Spleen (tissue), 11 donors: ENCODE data around the gene CUL5. TPM values are rescaled to one million over a fixed set of nuclear protein-coding genes. Genes with fewer than 3 reads are reported as not detected.
"Not testable (repeated sequence)": the region's sequence is repeated elsewhere in the genome, so short reads cannot be mapped to it uniquely, and the experiment has no call there.

ENCODE experiments used
- DNase-seq: peaks from one replicate; pipeline ENCODE4 v3.0.0-alpha.2; 2020
- H3K27ac ChIP-seq, 8 donors: fragments of 200-600 bp; sonication (generic) in 7 of 8; 1 replicate in 4 of 8; 2 replicates in 4 of 8; pipeline versions ENCODE4 v1.5.0 to v1.8.0; 2016 to 2021; ENCODE audit warnings: inconsistent platforms in 4 of 8, mild to moderate bottlenecking in 4 of 8, moderate library complexity in 1 of 8
- H3K27me3 ChIP-seq, 7 donors: fragments of 200-600 bp; sonication (generic) in 6 of 7; replicated peaks in 1 of 7; 1 replicate in 4 of 7; 2 replicates in 3 of 7; pipeline versions ENCODE4 v1.5.0 to v1.8.0; 2016 to 2021; ENCODE audit warnings: inconsistent platforms in 3 of 7, mild to moderate bottlenecking in 1 of 7
- H3K36me3 ChIP-seq, 6 donors: fragments of 200-600 bp; sonication (generic) in 5 of 6; 1 replicate in 4 of 6; 2 replicates in 2 of 6; pipeline versions ENCODE4 v1.5.0 to v1.8.0; 2016 to 2021; ENCODE audit warnings: inconsistent platforms in 2 of 6
- H3K4me1 ChIP-seq, 6 donors: fragments of 200-600 bp; sonication (generic) in 5 of 6; 1 replicate in 3 of 6; 2 replicates in 3 of 6; pipeline versions ENCODE4 v1.5.0 to v1.8.0; 2016 to 2021; ENCODE audit warnings: inconsistent platforms in 3 of 6
- H3K4me3 ChIP-seq, 8 donors: fragments of 200-600 bp; sonication (generic) in 7 of 8; 1 replicate in 4 of 8; 2 replicates in 4 of 8; pipeline versions ENCODE4 v1.5.0 to v1.8.0; 2016 to 2021; ENCODE audit warnings: inconsistent platforms in 4 of 8, mild to moderate bottlenecking in 4 of 8, moderate library complexity in 2 of 8
- H3K9me3 ChIP-seq, 8 donors: fragments of 200-600 bp; sonication (generic) in 7 of 8; 1 replicate in 4 of 8; 2 replicates in 4 of 8; pipeline versions ENCODE4 v1.5.0 to v1.8.0; 2016 to 2021; ENCODE audit warnings: inconsistent platforms in 4 of 8
- POLR2A ChIP-seq, 3 donors: fragments of 450-650 bp; IDR thresholded peaks; one replicate each; pipeline ENCODE4 v1.5.1; 2017; ENCODE audit warnings: antibody characterized with exemption in 3 of 3, mild to moderate bottlenecking in 1 of 3
- POLR2AphosphoS5 ChIP-seq, 3 donors: sonication (generic); formaldehyde crosslinking; IDR thresholded peaks; one replicate each; pipeline ENCODE4 v1.5.1; 2017; ENCODE audit warnings: antibody characterized with exemption in 3 of 3
- WGBS, 5 donors: extraction: QIAGEN DNeasy Blood & Tissue Kit in 3 of 5; methylation state at CpG; one replicate each; pipeline versions ENCODE4 v1.1.5 to v1.1.7; 2013 to 2018; 5-methylcytosine and 5-hydroxymethylcytosine counted together
- intact Hi-C: fragments of 100-400 bp; cut with DNase I; formaldehyde crosslinking; loops from one replicate; pipeline ENCODE4 v1.15.0; 2023; ENCODE audit warnings: low total_unique reads
- polyA plus RNA-seq, 3 donors: library from polyadenylated mRNA; stranded (reverse); fragments of 200-250 nt; gene quantifications; one replicate each; pipeline ENCODE4 v1.2.1, GENCODE V29; 2013
- total RNA-seq, 7 donors: library from RNA; depleted of rRNA in 3 of 7; stranded (reverse); fragments of >200 nt in 3 of 7; fragmentation: NEBNext Ultra II Directional in 4 of 7; extraction: Animal tissue kit (Norgen Biotek cat#: 25700) in 4 of 7; gene quantifications; one replicate each; pipeline versions ENCODE4 v1.1.0 to v1.2.1, GENCODE V29; 2016 to 2021
- TF ChIP-seq, protein P1 (sequence below), 11 experiments: fragments of 200-600 bp in 7 of 11; fragments of 450-650 bp in 4 of 11; sonication (generic) in 4 of 11; IDR thresholded peaks in 8 of 11; conservative IDR thresholded peaks in 3 of 11; 1 replicate in 7 of 11; 2 replicates in 4 of 11; pipeline versions ENCODE4 v1.4.0 to v1.8.0; 2016 to 2021; ENCODE audit warnings: antibody characterized with exemption in 11 of 11, inconsistent platforms in 4 of 11, mild to moderate bottlenecking in 1 of 11
- donor health status: healthy with polysubstance abuse.
- donor health status: DM: no; HTN: no; CAD: no; lungs with moderate emphysema.
- donor health status: DM: no; HTN: no; CAD: no.
- donor health status: Bipolar disorder and iron deficiency.
- donor health status: healthy.
- donor health status: DM: no; HTN: no; CAD: no.
- donor health status: DM: yes; HTN: yes; CAD: no.

Gene CUL5
- total and polyA plus RNA-seq, 10 donors: 5.5 to 42.7 (median 35.6) TPM

DNA sequence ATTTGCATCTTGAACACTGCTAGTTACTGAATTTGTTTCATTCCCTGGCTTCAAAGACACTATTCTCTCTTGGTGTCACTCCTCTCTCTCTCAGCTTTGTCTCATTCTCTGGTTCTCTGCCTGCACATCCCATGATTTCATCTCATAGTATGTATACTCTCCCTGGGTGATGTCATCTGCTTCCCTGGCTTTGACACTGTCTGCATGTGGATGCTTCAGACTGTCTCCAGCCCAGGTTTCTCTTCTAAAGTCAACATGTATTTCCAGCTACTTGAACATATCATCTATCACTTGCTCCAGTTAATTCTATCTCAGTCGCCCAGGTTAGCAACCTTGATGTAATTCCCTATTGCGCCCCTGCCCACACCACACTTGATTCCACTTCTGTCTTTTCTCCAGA is 103.4 kb downstream of the CUL5 start:
- H3K27ac ChIP-seq: no peak overlapping the region
- intact Hi-C loops: loop anchor here (10.0 kb wide), 1 partner anchor 543 kb away; no protein-coding TSS in a partner anchor

DNA sequence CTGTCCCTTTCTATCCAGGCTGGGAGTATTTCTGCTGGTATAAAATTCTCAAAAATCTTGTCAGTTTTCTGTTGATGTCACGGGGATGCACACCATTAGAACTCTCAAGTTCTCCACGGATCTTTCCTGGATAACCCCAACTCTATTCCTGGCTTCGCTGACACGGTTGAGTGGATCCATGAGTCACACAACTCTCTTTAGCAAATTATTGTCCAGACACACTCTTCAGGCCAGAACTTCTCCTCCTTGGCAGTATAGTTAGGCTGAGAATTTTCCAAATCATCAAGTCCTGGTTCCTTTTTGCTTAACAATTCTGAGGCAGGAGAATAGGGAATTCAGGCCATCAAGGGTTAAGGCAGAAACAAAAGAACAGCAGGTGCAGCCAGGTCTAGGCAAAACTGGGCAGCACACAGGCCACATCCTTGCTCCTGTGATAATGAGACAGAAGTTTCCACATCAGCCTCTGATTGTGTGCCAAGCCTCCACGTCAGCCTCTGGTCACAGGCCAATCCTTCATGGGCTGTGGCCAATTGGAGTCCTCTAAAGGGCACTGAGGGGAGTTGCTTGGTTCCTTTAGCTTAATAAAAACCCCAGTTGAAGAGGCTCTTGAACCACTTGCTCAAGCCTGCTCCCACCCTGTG is 106.9 kb downstream of the CUL5 start:
- 53 to 75% (median 67%) methylated on average over 5 of the region's 5 CpGs for WGBS, 5 donors
- Histone ChIP-seq H3K36me3 (peaks cover 0 to 7% (median 0%) of the 10 kb centered on the region in 6 donors), H3K27me3 (no peaks in the 10 kb centered on the region), H3K9me3 (no peaks in the 10 kb centered on the region), H3K4me3 (no peak overlapping the region), H3K27ac (no peak overlapping the region), H3K4me1 (peaks cover 0 to 11% (median 5%) of the 10 kb centered on the region in 6 donors)
- intact Hi-C loops: loop anchor here (10.0 kb wide), 1 partner anchor 539 kb away; no protein-coding TSS in a partner anchor
- DNase-seq: no peak
- TF ChIP-seq POLR2A (IDR thresholded peaks at IDR 0.05) (no peak), POLR2AphosphoS5 (IDR thresholded peaks at IDR 0.05) (peak in 1 of 3 donors; percentile 56)

More for the DNA sequence above, 103.4 kb downstream of the CUL5 start:
- TF ChIP-seq POLR2A (IDR thresholded peaks at IDR 0.05) (no peak), POLR2AphosphoS5 (IDR thresholded peaks at IDR 0.05) (no peak)
- TF ChIP-seq, protein P1, sequence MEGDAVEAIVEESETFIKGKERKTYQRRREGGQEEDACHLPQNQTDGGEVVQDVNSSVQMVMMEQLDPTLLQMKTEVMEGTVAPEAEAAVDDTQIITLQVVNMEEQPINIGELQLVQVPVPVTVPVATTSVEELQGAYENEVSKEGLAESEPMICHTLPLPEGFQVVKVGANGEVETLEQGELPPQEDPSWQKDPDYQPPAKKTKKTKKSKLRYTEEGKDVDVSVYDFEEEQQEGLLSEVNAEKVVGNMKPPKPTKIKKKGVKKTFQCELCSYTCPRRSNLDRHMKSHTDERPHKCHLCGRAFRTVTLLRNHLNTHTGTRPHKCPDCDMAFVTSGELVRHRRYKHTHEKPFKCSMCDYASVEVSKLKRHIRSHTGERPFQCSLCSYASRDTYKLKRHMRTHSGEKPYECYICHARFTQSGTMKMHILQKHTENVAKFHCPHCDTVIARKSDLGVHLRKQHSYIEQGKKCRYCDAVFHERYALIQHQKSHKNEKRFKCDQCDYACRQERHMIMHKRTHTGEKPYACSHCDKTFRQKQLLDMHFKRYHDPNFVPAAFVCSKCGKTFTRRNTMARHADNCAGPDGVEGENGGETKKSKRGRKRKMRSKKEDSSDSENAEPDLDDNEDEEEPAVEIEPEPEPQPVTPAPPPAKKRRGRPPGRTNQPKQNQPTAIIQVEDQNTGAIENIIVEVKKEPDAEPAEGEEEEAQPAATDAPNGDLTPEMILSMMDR (IDR thresholded peaks at IDR 0.05 in 8 of 11, conservative IDR thresholded peaks at IDR 0.05 in 3 of 11): no peak
- DNase-seq: no peak
- H3K9me3 ChIP-seq: no peaks in the 10 kb centered on the region
- no peaks in the 10 kb centered on the region for H3K27me3 ChIP-seq
- H3K36me3 ChIP-seq: peaks cover 0 to 27% (median 0%) of the 10 kb centered on the region in 6 donors
- WGBS, 5 donors: 90 to 97% (median 95%) methylated on average over 2 of the region's 2 CpGs
- H3K4me3 ChIP-seq: no peak overlapping the region
- peaks cover 0 to 9% (median 5%) of the 10 kb centered on the region in 6 donors for H3K4me1 ChIP-seq

- Histone ChIP-seq H3K27ac (no peak overlapping the region), H3K4me1 (peaks cover 9 to 30% (median 21%) of the 10 kb centered on the region in 6 donors), H3K4me3 (no peak overlapping the region), H3K27me3 (no peaks in the 10 kb centered on the region), H3K36me3 (no peaks in the 10 kb centered on the region), H3K9me3 (no peaks in the 10 kb centered on the region)
- no peak for DNase-seq
- intact Hi-C loops: loop anchor here (10.0 kb wide), 1 partner anchor 537 kb away; no protein-coding TSS in a partner anchor
- TF ChIP-seq, protein P1 (IDR thresholded peaks at IDR 0.05 in 8 of 11, conservative IDR thresholded peaks at IDR 0.05 in 3 of 11): peak in 8 of 11 experiments; percentile 26 to 61 (median 42)
- TF ChIP-seq POLR2AphosphoS5 (IDR thresholded peaks at IDR 0.05) (no peak), POLR2A (IDR thresholded peaks at IDR 0.05) (no peak)
Measured at GRCh38 chr11:108117746-108118371, 109.2 kb downstream of the CUL5 start.

DNA sequence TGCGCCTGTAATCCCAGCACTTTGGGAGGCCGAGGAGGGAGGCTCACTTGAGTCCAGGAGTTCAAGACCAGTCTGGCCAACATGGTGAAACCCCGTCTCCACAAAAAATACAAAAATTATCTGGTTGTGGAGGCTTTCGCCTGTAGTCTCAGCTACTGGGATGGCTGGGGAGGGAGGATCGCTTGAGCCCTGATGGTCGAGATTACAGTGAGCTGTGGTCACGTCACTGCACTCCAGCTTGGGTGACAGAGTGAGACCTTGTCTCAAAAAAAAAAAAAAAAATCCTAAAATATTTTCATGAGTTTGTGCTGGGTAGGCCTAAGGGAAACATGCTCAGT is 112.2 kb downstream of the CUL5 start:
- Histone ChIP-seq H3K4me1 (peaks cover 27 to 51% (median 39%) of the 10 kb centered on the region in 6 donors), H3K4me3 (peak overlapping the region; percentile 72 to 91 (median 84)), H3K27ac (peak overlapping the region in 7 of 8 donors; percentile 82 to 92 (median 89))
- DNase-seq, H3K27me3 ChIP-seq, intact Hi-C loops, H3K9me3 ChIP-seq, H3K36me3 ChIP-seq: not testable (repeated sequence)
- WGBS, 5 donors: 61 to 68% (median 64%) methylated on average over 7 of the region's 7 CpGs
